ENCODE data around the gene CCN2. TPM values are rescaled to one million over a fixed set of nuclear protein-coding genes. Genes with fewer than 3 reads are reported as not detected.

Gene CCN2
- total and polyA plus RNA-seq, 2 of the 8 experiments (the other 6 are each of a cell fraction or from before 2014, with no cell fraction given), result 25.0 to 107 TPM

DNA sequence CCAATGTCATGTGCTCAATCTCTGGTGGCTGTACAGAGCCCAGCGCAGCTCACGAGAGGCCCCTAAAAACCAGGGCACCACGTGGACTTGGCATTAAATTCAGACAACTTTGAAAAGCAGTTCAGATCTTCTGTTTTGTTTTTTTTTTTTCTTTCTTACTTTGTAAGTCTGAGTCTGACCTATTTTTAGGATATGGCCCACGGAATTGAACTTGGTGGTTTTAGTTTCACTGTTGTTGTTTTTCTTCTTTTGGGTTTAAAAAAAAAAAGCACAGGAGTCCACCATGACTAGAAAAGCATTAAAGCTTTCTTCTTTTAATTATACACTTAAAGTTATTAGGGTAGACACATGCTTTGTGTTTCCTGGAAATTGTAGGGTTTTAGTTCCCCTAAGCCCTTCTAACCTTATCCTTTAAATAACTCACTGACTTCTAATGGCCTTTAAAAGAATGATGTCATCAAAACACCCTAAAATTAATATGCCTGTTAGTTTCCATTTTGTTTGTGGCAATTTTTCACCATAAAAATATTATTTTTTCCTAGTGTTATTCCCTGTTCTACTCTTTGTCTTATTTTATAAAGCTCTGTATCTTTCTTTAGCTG, 48.5 kb upstream of the CCN2 start:
- DNase-seq (ENCODE audit: low read depth in 1 of 2, low spot score in 2 of 2) (no peak), FAIRE-seq (no peak)
- no peak overlapping the region for H2BK120ac ChIP-seq (replicated peaks; ENCODE audit: low read depth, low read length)
- no peak overlapping the region for H3K14ac ChIP-seq (ENCODE audit: insufficient read length)
- CTCF ChIA-PET (ENCODE audit: partially characterized antibody), result interaction anchor here (0.9 to 1.0 kb wide), 2 partner anchors 49 to 217 kb away, joined by 3 read pairs; partner anchors contain the start of gene CCN2
- H3K4ac ChIP-seq (replicated peaks; ENCODE audit: insufficient read length, low read depth, low read length), result no peak overlapping the region
- no peak overlapping the region for H2AFZ ChIP-seq (ENCODE audit: low read length)
- H3K9ac ChIP-seq (replicated peaks in 1 of 4; ENCODE audit: extremely low read depth in 1 of 4, low read depth in 3 of 4, low read length in 3 of 4), result no peak overlapping the region
- H3K27ac ChIP-seq (ENCODE audit: low read depth, low read length), result no peak overlapping the region
- H3K4me3 ChIP-seq (ENCODE audit: extremely low read depth in 1 of 4, insufficient read depth in 2 of 4, low read depth in 3 of 4, low read length in 4 of 4), result no peak overlapping the region
- WGBS, 2 experiments (ENCODE audit: extremely low coverage in 1 of 2, insufficient coverage in 1 of 2, insufficient read length in 1 of 2, insufficient replicate concordance in 2 of 2, low coverage in 1 of 2, low lambda C conversion rate in 2 of 2, missing lambda C conversion rate in 1 of 2), result 84% methylated on average over 4 of the region's 4 CpGs; no CpG with 5 or more reads in 1 of the 2 experiments
- H2BK15ac ChIP-seq (ENCODE audit: low read length), result no peak overlapping the region
- peaks cover 0 to 6% (median 0%) of the 10 kb centered on the region in 4 experiments; a peak in 1 of 7 replicates for H3K4me1 ChIP-seq (replicated peaks in 1 of 4; ENCODE audit: control insufficient read depth in 3 of 4, insufficient read depth in 4 of 4, low read length in 3 of 4)
- no peaks in the 10 kb centered on the region for H3K23me2 ChIP-seq (ENCODE audit: low read depth, low read length)
- no peaks in the 10 kb centered on the region for H3K27me3 ChIP-seq (replicated peaks in 1 of 4; ENCODE audit: control insufficient read depth in 3 of 4, extremely low read depth in 1 of 4, insufficient read depth in 3 of 4, low read length in 3 of 4)
- no peak overlapping the region for H3K18ac ChIP-seq (ENCODE audit: extremely low read depth, low read length)
- no peak overlapping the region for H2BK12ac ChIP-seq (ENCODE audit: low read depth, low read length)
- no peaks in the 10 kb centered on the region for H4K20me1 ChIP-seq (replicated peaks in 1 of 2; ENCODE audit: control insufficient read depth in 1 of 2, insufficient read depth in 2 of 2, low read length in 2 of 2)
- no peaks in the 10 kb centered on the region; a peak in 1 of 8 replicates for H3K36me3 ChIP-seq (ENCODE audit: control insufficient read depth in 2 of 4, insufficient read depth in 4 of 4, low read length in 3 of 4)
- no peak overlapping the region for H3K23ac ChIP-seq (ENCODE audit: insufficient read length)
- H4K91ac ChIP-seq (replicated peaks; ENCODE audit: insufficient read length, low read length), result no peak overlapping the region
- no peaks in the 10 kb centered on the region for H3K79me1 ChIP-seq (ENCODE audit: low read depth, low read length)
- POLR2A ChIA-PET (ENCODE audit: partially characterized antibody), result interaction anchor here (1.2 kb wide), 1 partner anchor 48 kb away, joined by 3 read pairs; the partner anchor contains the start of gene CCN2
- TF ChIP-seq, protein P1, sequence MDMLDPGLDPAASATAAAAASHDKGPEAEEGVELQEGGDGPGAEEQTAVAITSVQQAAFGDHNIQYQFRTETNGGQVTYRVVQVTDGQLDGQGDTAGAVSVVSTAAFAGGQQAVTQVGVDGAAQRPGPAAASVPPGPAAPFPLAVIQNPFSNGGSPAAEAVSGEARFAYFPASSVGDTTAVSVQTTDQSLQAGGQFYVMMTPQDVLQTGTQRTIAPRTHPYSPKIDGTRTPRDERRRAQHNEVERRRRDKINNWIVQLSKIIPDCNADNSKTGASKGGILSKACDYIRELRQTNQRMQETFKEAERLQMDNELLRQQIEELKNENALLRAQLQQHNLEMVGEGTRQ (IDR thresholded peaks at IDR 0.05; ENCODE audit: low read length), result no peak
- TF ChIP-seq YY1 (IDR thresholded peaks at IDR 0.05; ENCODE audit: low read depth, low read length), result no peak
- H3K9me3 ChIP-seq (ENCODE audit: insufficient read depth in 2 of 2, low read depth in 1 of 2, low read length in 1 of 2), result no peaks in the 10 kb centered on the region
- no peaks in the 10 kb centered on the region for H3K79me2 ChIP-seq (ENCODE audit: control insufficient read depth in 1 of 2, insufficient read depth in 2 of 2, low read length in 2 of 2)
- no peak overlapping the region for H4K5ac ChIP-seq (ENCODE audit: insufficient read length, low read depth, low read length)
- H3K4me2 ChIP-seq (ENCODE audit: insufficient read depth in 1 of 2, low read depth in 2 of 2, low read length in 2 of 2), result no peak overlapping the region
- no peak overlapping the region for H2AK5ac ChIP-seq (ENCODE audit: low read depth, low read length)
- no peak overlapping the region for H2BK20ac ChIP-seq (ENCODE audit: low read length)
- no peak overlapping the region for H4K8ac ChIP-seq (ENCODE audit: extremely low read depth, insufficient read depth, low read length)
- no peak overlapping the region for H3K56ac ChIP-seq (replicated peaks; ENCODE audit: insufficient read length, low read depth, low read length)
- H2BK5ac ChIP-seq (ENCODE audit: low read depth, low read length), result no peak overlapping the region
